Smooth muscle cell of trachea (primary cell): ENCODE results near the gene UGT2A3. TPM values are rescaled to one million over a fixed set of nuclear protein-coding genes. Genes with fewer than 3 reads are reported as not detected.

Source experiments
- total RNA-seq: library from RNA; depleted of rRNA; stranded (reverse); fragments of >200 nt; gene quantifications from 2 replicates; pipeline ENCODE4 v1.2.1, GENCODE V29; 2014

UGT2A3 gene
- total RNA-seq, result not detected in 2 replicates

GRCh38 chr4:68951078-68951805 is at the start of gene UGT2A3:
Gene UGT2A3 (minus strand): TSS chr4:68951804. CDS start chr4:68951760, 44 bp downstream.

Other genes with a start within 250 kb of the UGT2A3 start
- not detected in 2 replicates for gene UGT2B10, start 135.8 kb downstream of the UGT2A3 start, total RNA-seq
- under 0.01 TPM in 1 of 2 replicates, not detected in the other for gene UGT2B7, start 144.7 kb upstream of the UGT2A3 start, total RNA-seq